ENCODE data around the gene SEC14L2. TPM values are rescaled to one million over a fixed set of nuclear protein-coding genes. Genes with fewer than 3 reads are reported as not detected.

Gene SEC14L2
- total and polyA plus RNA-seq, 2 of the 8 experiments (the other 6 are each of a cell fraction or from before 2014, with no cell fraction given), result 2.8 to 3.2 TPM

GRCh38 chr22:30439836-30440235, 43.0 kb downstream of the SEC14L2 start:
- no peak overlapping the region for H2BK120ac ChIP-seq (replicated peaks; ENCODE audit: low read depth, low read length)
- no peak overlapping the region for H3K4ac ChIP-seq (replicated peaks; ENCODE audit: insufficient read length, low read depth, low read length)
- no peak overlapping the region for H4K5ac ChIP-seq (ENCODE audit: insufficient read length, low read depth, low read length)
- no peak overlapping the region for H3K9ac ChIP-seq (replicated peaks in 1 of 4; ENCODE audit: extremely low read depth in 1 of 4, low read depth in 3 of 4, low read length in 3 of 4)
- H3K79me1 ChIP-seq (ENCODE audit: low read depth, low read length), result no peaks in the 10 kb centered on the region
- no peaks in the 10 kb centered on the region for H3K36me3 ChIP-seq (ENCODE audit: control insufficient read depth in 2 of 4, insufficient read depth in 4 of 4, low read length in 3 of 4)
- no peak overlapping the region for H2BK20ac ChIP-seq (ENCODE audit: low read length)
- H2AFZ ChIP-seq (ENCODE audit: low read length), result no peak overlapping the region
- H2BK12ac ChIP-seq (ENCODE audit: low read depth, low read length), result no peak overlapping the region
- no peak for FAIRE-seq
- no peak overlapping the region for H2BK5ac ChIP-seq (ENCODE audit: low read depth, low read length)
- no peak overlapping the region for H3K23ac ChIP-seq (ENCODE audit: insufficient read length)
- H3K4me2 ChIP-seq (ENCODE audit: insufficient read depth in 1 of 2, low read depth in 2 of 2, low read length in 2 of 2), result no peak overlapping the region
- H3K56ac ChIP-seq (replicated peaks; ENCODE audit: insufficient read length, low read depth, low read length), result no peak overlapping the region
- H2BK15ac ChIP-seq (ENCODE audit: low read length), result no peak overlapping the region
- no peaks in the 10 kb centered on the region for H3K27me3 ChIP-seq (replicated peaks in 1 of 4; ENCODE audit: control insufficient read depth in 3 of 4, extremely low read depth in 1 of 4, insufficient read depth in 3 of 4, low read length in 3 of 4)
- H4K8ac ChIP-seq (ENCODE audit: extremely low read depth, insufficient read depth, low read length), result no peak overlapping the region
- H3K18ac ChIP-seq (ENCODE audit: extremely low read depth, low read length), result no peak overlapping the region
- DNase-seq (ENCODE audit: low read depth in 1 of 2, low spot score in 2 of 2), result no peak
- no peak overlapping the region for H4K91ac ChIP-seq (replicated peaks; ENCODE audit: insufficient read length, low read length)
- 0 out of 2 replicates have a peak, but pooled peaks cover under 1% of the 10 kb centered on the region for H3K23me2 ChIP-seq (ENCODE audit: low read depth, low read length)
- H3K4me1 ChIP-seq (replicated peaks in 1 of 4; ENCODE audit: control insufficient read depth in 3 of 4, insufficient read depth in 4 of 4, low read length in 3 of 4), result peaks cover 0 to 3% (median 3%) of the 10 kb centered on the region in 4 experiments; a peak in 6 of 7 replicates
- H3K4me3 ChIP-seq (ENCODE audit: extremely low read depth in 1 of 4, insufficient read depth in 2 of 4, low read depth in 3 of 4, low read length in 4 of 4), result no peak overlapping the region
- no peak overlapping the region for H3K27ac ChIP-seq (ENCODE audit: low read depth, low read length)
- WGBS, 2 experiments (ENCODE audit: extremely low coverage in 1 of 2, insufficient coverage in 1 of 2, insufficient read length in 1 of 2, insufficient replicate concordance in 2 of 2, low coverage in 1 of 2, low lambda C conversion rate in 2 of 2, missing lambda C conversion rate in 1 of 2), result 92% methylated on average over 11 of the region's 11 CpGs; no CpG with 5 or more reads in 1 of the 2 experiments
- no peaks in the 10 kb centered on the region for H3K79me2 ChIP-seq (ENCODE audit: control insufficient read depth in 1 of 2, insufficient read depth in 2 of 2, low read length in 2 of 2)
- no peaks in the 10 kb centered on the region for H4K20me1 ChIP-seq (replicated peaks in 1 of 2; ENCODE audit: control insufficient read depth in 1 of 2, insufficient read depth in 2 of 2, low read length in 2 of 2)
- CTCF ChIA-PET (ENCODE audit: partially characterized antibody), result interaction anchor here (0.6 to 1.3 kb wide), 3 partner anchors 12 to 1688 kb away, joined by 3 to 5 read pairs (median 5); no protein-coding TSS in a partner anchor
- POLR2A ChIA-PET (ENCODE audit: partially characterized antibody), result no interaction called here
- H3K14ac ChIP-seq (ENCODE audit: insufficient read length), result no peak overlapping the region
- H2AK5ac ChIP-seq (ENCODE audit: low read depth, low read length), result no peak overlapping the region
- H3K9me3 ChIP-seq (ENCODE audit: insufficient read depth in 2 of 2, low read depth in 1 of 2, low read length in 1 of 2), result peaks cover 0 to 6% of the 10 kb centered on the region in 2 experiments; a peak in 1 of 4 replicates
- TF ChIP-seq SP1 (IDR thresholded peaks at IDR 0.05; ENCODE audit: low read depth, low read length) (no peak), RNF2 (IDR thresholded peaks at IDR 0.05; ENCODE audit: borderline replicate concordance, low read depth, low read length, missing control alignments, poor library complexity, severe bottlenecking) (no peak), GTF2F1 (IDR thresholded peaks at IDR 0.05; ENCODE audit: borderline replicate concordance, low read depth, low read length) (no peak), RFX5 (IDR thresholded peaks at IDR 0.05; ENCODE audit: borderline replicate concordance, low read depth, low read length) (no peak), SIRT6 (IDR thresholded peaks at IDR 0.05; ENCODE audit: low read length) (no peak), SUZ12 (IDR thresholded peaks at IDR 0.05; ENCODE audit: low read length) (no peak), SP2 (IDR thresholded peaks at IDR 0.05; ENCODE audit: low read length) (no peak), GABPA (IDR thresholded peaks at IDR 0.05; ENCODE audit: borderline replicate concordance, insufficient read depth, low read length) (no peak), RBBP5 (IDR thresholded peaks at IDR 0.05; ENCODE audit: borderline replicate concordance, low read depth, low read length) (no peak), JUND (IDR thresholded peaks at IDR 0.05; ENCODE audit: low read length) (no peak), TEAD4 (IDR thresholded peaks at IDR 0.05; ENCODE audit: low read depth, low read length) (no peak), CBX8 (IDR thresholded peaks at IDR 0.05; ENCODE audit: borderline replicate concordance, low read depth, low read length) (no peak), CREB1 (IDR thresholded peaks at IDR 0.05) (no peak), RAD21 (IDR thresholded peaks at IDR 0.05 in 1 of 2, conservative IDR thresholded peaks at IDR 0.05 in 1 of 2; ENCODE audit: low read depth in 2 of 2, low read length in 2 of 2) (no peak), NRF1 (IDR thresholded peaks at IDR 0.05; ENCODE audit: low read depth, low read length) (no peak)
